ENCODE results near the gene PIGU.
"Not testable (repeated sequence)": the region's sequence is repeated elsewhere in the genome, so short reads cannot be mapped to it uniquely, and the experiment has no call there.

Gene PIGU

DNA sequence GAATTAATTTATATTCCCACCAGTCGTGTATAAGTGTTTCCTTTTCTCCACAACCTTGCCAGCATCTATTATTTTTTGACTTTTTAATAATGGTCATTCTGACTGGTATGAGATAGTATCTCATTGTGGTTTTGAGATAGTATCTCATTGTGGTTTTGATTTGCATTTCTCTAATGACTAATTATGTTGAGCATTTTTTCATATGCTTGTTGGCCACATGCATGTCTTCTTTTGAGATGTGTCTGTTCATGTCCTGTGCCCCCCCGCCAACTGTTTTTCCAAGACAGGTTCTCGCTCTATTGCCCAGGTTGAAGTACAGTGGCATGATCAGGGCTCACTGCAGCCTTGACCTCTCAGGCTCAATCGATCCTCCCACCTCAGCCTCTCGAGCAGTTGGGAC is 15.1 kb downstream of the PIGU start:
- not testable (repeated sequence) for DNase-seq

DNA sequence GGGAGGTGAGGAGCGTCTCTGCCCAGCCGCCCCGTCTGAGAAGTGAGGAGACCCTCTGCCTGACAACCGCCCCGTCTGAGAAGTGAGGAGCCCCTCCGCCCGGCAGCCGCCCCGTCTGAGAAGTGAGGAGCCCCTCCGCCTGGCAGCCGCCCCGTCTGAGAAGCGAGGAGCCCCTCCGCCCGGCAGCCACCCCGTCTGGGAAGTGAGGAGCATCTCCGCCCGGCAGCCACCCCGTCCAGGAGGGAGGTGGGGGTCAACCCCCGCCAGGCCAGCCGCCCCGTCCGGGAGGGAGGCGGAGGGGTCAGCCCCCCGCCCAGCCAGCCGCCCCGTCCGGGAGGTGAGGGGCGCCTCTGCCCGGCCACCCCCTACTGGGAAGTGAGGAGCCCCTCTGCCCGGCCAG is 18.2 kb downstream of the PIGU start:
- DNase-seq = not testable (repeated sequence)

DNA sequence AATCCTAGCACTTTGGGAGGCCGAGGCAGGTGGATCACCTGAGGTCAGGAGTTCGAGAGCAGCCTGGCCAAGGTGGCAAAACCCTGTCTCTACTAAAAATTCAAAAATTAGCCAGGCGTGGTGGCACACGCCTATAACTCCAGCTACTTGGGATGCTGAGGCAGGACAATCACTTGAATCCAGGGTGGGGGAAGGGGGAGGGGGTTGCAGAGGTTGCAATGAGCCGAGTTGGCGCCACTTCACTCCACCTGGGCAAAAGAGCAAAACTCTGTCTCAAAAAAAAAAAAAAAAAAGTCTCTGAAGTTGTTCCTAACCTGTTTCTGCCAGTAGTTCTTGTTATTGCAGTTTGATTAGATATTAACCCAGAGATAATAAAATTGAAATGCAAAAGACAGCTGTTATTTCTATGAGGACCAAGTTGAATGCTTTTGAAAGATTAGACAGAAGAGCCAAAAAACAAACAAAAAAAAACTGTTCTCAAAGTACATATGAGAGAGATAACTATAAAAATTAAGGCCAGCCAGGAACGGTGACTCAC is 22.6 kb downstream of the PIGU start:
- no peak for DNase-seq

DNA sequence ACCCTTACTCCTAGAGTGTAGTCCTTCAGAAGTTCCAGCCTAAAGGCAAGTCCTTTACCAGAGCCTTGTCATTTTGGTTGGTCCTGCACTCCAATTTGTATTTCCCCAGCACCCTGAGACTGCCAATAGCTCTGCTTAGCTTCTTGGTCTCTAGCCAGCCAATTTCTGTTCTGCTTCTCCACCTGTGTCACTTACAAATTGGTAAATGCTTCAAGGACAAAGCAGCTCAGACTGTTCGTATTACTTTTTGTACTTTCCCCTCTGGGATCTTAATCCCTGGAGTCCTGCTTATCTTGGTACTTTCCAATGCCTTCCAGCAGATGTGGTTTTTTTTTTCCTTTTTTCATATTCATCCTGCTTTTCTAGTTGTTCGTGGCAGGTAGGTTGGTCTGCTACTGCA is 25.7 kb downstream of the PIGU start:
- no peak for DNase-seq

DNA sequence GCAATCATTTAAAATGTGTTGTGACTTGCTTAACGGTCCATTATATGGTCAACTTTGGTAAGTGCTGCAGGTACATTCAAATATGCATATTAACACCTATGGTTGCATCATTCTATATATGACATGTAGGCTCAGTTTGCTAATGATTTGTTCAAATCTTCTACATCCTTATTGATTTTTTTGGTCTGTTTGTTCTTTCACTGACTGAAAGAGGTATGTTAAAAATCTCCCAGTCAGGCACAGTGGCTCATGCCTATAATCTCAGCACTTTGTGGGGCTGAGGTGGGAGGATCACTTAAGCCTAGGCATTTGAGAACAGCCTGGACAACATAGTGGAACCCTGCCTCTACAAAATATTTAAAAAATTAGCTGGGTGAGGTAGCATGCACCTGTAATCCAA is 29.2 kb downstream of the PIGU start:
- DNase-seq = no peak

DNA sequence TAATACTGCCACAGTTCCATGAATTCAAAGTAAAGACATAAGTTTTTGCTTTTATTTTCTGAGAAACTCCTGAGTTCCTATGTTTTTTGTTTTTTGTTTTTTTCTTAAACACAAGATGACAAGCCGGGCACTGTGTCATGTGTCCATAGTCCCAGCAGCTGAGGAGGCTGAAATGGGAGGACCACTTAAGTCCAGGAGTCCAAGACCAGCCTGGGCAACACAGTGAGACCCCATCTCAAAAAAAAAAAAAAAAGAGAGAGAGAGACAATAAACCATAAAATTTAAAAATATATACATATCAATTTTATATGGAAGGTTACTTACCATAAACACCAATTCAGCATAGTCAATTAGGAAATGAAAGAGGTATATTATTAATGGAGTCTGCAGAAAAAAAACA is 31.9 kb downstream of the PIGU start:
- no peak for DNase-seq

DNA sequence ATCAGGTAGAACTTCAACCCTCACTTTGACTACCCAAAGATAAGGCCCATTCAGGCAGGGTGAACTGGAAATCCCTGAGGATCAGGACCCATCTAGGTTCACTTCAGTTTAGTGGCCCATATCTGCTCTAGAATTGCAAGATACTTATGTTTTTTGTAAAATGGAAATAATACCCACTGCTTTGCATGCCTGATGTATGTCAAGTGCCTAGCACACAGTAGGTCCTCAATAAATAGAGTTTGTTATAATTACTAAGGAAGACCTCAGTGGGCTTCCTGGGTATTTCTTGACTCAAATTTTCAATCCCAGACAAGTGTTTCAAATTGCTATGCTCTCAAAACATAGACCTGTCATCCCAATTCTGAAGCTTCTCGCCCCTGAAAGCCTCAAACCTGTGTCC is 32.5 kb downstream of the PIGU start:
- DNase-seq = no peak

DNA sequence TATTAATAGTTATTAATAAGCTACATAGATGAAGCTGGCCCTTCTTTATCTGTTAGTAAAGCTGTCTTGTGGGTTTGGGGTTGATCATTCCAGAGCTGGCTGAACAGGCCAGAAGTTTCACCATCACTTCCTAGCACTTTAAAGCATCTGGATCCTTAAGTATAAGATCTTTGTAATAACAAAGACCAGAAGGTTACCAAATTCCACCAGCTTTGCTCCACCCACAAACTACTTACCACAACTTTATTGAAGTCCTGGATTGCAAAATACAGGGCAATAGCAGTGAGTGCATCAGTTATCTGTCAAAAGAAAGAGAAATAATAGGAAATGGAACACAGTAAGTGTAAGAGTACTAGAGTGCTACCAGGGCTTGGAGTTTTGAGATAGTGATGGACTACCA is 33.0 kb downstream of the PIGU start:
- no peak for DNase-seq

DNA sequence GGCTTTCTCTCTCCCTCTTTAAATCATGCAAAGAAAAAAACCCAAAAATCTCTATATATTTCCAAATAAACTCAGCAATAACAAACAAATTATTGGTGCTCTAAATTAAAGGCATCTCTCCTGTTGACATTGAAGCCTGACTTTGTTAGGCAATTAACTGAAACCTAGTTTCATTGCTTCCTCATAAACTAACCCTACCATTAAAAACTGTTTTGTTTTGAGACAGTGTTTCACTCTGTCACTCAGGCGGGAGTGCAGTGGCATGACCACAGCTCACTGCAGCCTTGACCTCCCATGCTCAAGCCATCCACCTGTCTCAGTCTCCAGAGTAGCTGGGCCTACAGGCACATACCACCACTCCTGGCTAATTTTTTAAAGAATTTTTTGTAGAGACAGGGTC is 34.9 kb downstream of the PIGU start:
- no peak for DNase-seq

DNA sequence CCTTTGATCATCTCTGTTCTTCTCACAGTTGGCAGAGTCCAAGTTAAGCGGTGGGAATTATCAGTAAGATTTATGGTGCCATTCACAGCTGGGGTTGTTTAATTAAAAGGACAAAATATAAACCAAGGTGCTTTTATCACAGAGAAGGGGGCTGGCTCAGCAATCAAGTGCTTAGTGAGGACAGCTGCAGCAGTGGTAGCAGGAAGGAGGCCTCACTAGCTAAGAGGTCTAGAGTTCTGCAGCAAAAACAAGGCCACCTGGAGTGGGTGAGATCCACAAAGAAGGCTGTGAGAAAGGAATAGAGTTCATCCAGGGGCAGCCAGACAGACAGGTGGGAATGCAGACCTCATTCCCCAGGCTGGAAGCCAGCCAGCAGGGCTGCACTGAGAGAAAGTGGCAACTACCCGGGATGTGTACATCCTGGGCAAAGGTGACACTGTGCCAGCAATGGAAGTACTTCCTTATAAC is 37.1 kb downstream of the PIGU start:
- DNase-seq = peak; percentile 74

DNA sequence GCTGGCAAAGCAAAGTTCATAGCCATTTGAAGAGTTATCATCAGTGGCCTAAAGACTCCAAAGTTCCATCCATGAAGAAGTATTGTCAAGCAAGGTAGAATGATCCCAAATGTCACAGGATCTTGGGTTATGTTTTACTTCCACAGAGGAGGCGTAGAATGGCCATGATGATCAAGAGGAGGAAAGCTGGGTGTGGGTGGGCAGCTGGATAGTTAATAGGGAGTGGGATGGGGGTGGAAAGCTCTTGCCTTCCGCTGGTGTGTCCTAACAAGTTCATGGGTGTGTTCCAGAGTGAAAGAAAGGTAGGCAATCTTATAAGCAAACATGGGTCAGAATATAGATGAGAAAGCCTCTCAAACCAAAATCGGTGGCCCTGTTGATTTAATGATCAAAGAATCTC is 38.4 kb downstream of the PIGU start:
- DNase-seq = no peak

DNA sequence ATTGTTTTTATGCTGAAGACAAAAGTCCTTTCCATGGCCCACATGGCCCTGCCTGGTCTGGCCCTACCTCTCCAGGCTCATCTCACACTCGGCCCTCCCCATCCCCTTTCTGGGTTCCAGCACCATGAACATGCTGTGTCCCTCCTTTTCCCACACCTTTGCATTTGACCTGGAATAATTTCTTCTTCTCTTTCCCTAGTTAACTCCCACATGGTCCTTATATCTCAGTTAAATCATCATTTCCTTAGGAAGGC is 38.9 kb downstream of the PIGU start:
- DNase-seq = no peak

DNA sequence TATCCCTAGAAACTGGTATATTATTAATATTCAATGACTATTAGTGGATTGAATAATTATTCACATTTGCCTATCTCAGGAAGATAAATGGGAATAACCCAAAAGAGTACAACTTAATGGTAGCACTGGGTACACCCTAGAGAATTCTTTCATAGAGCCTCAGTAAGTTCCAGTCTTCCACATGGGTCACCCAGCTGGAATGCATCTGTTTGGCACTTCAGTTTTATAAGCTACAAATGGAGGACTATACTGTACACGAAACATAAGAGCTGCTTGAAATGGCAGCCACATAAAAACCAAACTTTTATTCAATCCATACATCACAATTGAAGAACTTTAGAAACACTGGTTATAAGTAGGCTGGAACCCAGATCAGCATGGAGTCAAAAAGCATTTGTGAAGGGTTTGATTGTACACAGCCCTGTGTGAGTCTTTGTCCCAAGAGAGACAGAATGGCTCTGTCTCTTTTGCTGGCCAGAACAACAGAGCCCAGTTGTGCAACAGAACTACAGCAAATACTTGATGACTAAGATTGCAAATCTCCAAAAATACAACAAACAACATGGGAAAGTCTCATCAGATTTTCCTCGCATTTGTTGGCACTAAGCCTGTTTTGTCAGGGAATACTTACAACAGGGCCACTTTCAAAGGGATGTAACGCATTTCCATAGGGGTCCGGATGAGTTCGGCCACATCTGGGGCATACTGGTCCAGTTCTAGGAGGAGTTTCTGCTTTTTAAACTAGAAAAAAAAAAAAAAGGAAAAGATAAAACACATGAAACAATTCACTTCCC is 39.5 kb downstream of the PIGU start:
- DNase-seq = no peak

DNA sequence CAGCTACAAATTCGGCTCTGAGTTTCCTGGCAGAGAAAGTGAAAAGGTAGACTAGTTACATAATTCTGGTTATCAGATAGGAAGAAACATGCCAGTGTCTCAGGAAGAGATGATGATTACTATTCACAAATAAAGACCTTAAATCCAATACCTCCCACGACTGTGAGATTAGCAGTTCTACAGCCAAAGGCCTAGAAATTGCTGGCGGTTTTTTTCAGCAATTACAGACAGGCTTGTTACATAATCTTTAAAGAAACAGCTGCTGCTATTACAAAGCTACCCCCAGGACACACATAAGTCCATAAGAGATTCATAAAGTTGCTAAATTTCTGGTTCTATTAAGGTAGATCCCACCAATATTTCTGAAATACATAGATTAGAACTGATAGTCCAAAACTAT is 40.2 kb downstream of the PIGU start:
- DNase-seq = no peak

DNA sequence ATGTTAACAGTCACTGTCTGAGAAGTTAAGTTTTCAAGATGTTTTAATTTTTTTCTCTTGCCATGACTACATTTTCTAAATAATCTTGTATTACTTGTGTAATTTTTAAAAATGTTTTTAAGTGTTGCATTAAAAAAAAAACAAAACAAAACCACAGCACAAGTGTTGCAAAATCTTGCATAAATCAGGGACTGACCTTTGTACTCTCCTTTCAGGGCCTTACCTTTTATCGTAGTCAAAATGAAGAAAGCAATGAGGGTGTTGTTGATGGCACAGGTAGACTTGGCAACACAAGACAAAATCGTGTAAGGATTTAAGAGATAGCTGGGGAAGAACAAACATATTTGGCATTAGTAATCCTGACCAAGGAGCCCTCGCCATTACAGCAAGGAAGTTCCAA is 42.5 kb downstream of the PIGU start:
- DNase-seq = no peak

DNA sequence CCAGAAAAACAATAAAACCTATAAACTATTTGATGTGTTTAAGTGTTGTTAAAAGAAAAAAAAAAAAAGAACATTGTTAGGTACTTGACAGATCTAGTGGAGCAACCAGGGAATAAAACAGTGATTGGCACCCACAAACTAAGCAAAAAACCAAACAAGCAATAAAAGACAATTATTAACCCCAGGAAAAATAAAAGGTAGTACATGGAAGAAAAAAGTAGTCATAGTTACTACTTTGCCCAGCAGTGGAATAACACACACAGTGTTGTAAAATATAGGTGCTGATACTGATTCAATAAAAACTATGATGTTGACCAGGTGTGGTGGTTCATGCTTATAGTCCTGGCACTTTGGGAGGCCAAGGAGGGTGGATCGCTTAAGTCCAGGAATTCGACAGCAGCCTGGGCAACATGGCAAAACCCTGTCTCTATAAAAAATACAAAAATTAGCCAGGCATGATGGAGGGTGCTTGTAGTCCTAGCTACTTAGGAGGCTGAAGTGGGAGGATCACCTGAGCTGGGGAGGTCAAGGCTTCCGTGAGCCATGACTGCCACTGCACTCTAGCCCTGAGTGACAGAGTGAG is 43.9 kb downstream of the PIGU start:
- no peak for DNase-seq

DNA sequence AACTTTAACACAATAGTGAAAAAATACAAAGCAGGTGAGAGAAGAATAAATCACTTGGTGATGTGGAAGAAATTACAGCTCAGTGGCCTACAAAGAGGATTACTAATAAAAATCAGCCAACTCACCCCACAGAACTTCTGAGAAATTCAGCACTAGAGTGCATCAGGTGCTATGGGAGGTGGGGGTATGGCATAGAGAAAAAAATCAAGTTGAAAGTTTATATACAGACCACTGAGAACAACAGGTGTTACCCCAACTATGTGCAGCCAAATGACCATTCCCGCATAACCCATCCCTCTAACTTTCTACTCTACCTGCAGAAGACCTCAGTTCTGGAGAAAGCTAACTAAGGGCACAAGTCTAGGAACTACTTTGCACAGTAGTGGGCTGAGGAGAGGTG is 47.0 kb downstream of the PIGU start:
- no peak for DNase-seq

DNA sequence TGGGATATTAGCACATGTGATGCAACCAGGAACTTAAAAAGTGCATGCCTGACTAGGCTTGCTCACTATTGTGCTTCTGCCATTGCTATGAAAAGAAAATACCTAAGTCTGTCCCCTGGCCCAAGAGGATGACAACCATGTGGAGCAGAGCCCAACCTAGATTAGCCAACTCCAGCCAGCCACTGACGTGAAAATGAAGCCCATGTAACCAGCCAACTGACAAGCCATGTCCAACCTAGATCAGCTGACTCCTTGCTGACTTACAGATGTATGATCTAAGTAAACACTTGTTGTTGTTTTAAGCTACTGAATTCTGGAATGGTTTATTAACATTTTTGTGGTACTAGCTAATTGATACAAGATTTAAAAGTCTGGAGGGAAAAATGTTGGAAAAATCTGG is 47.5 kb downstream of the PIGU start:
- DNase-seq = no peak

DNA sequence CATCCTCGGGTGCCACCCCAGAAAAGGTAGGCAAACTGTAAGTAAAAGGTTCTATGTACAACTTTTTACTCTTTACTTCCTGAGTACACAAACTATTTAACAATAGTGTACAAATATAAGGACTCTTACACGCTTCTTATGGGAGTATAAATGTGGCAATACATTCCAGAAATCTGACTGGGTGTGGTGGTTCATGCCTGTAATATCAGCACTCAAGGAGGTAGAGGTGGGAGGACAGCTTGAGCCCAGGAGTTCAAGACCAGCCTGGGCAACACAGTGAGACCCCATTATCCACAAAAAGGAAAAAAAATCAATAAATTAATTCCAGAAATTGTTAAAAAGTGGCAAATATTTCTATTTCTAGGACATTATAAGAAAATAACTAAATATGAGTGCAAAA is 48.9 kb downstream of the PIGU start:
- DNase-seq = no peak

DNA sequence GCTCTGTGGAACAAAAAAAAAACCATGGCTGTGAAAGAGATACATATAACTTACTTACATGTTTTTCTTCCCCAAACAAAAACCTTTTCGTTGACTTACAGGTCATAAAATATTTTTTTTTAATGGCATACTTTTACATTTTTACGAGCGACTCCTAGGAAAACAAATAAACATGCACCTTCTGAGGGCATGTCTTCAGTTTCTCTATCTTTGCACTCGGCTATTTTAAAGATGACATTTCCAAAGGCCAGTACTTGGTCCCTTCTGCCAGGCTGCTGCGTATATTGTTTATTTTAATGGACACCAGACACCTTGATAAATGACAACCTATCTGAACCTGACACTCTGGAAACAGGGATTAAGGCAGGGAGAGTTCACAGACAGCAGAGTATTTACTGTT is 49.4 kb downstream of the PIGU start:
- no peak for DNase-seq

DNA sequence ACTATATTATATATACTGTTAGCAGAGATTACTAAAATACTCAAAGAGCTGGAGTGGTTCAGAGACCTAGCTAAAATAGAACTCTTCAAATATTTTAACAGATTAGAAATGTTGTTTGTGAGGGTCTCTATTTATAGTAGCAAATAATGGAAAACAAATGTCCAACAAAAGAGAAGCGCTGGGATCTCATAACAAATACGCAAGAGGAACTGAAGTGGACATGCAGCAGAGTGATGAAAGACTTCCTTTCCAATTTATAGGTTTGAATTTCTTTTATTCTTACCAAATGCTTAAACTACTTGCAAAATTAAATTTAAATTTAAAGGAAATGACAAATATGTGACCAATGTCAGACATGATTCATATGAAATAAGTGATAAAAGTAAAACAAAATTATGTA is 49.9 kb downstream of the PIGU start:
- no peak for DNase-seq

DNA sequence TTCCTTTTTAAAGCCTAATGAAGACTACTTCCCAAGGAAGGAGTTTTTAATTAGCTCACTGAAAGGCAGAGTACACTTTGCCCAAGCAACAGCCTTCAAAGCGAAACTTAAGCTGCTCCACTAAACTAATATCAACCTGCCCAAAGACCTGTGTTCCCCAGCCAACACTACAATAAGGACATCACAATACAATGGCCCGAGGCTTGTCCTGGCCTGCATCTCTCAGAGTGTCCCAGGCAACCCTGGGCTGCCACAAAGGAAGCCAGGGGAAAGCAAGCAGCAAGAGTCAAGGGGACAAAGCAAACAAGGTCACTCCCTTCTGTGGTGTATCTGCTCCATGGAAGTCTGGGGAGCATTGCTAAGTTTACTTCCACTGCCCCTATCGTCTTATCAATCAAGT is 52.3 kb downstream of the PIGU start:
- no peak for DNase-seq

DNA sequence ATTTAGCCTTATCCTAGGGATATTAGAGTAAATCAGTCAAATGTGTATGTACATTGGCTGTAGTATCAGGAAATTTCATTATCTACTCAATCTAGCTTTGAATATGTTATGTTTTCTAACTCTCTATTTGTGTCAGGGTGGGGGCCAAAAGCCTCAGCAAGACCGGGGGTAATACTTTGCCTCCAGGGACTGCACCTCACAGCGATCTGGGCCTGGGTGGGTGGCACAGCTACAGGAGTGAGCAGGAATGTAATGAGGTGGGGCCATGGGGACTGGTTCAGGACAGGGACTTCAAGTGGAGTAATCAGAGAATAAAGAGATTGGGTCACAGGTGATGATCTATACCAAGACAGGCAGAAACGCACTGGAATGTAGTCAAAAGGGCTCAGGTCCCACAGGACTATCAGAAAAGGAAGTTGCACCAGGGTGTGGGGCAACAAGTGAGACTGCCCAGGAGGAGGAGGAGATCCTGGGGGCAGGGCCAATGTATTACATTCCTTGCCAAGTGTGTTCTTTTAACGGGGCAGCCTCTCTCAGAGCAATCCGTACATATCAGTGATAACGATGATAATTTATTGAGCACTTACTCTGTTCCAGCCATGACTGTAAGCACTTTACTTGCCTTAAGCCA is 54.0 kb downstream of the PIGU start:
- DNase-seq = no peak

Measured in NCI-H1092 (cell line).